GM23338 (cell line): ENCODE results near the gene CSF1R. TPM values are rescaled to one million over a fixed set of nuclear protein-coding genes. Genes with fewer than 3 reads are reported as not detected.

Experiments used
- ATAC-seq: fragments of 200-7000 bp; cut with Tn5 transposase; 3 replicates; pipeline ENCODE4 v1.9.1; 2020
- DNase-seq: peaks from one replicate; pipeline ENCODE4 v3.0.0-alpha.2; 2015; ENCODE audit warnings: low spot score
- H2AFZ ChIP-seq: fragments of 200-600 bp; sonication (generic); 2 replicates; pipeline ENCODE4 v1.8.0; 2016; ENCODE audit warnings: antibody characterized with exemption, mild to moderate bottlenecking, moderate library complexity
- H3F3A ChIP-seq: fragments of 200-600 bp; sonication (generic); replicated peaks from 2 replicates; pipeline ENCODE4 v1.8.0; 2017; ENCODE audit warnings: antibody characterized with exemption, mixed run types, low read depth
- H3K27ac ChIP-seq: fragments of 200-600 bp; sonication (generic); 2 replicates; pipeline ENCODE4 v1.6.1; 2016; ENCODE audit warnings: low read depth
- H3K27me3 ChIP-seq: fragments of 200-600 bp; sonication (generic); 2 replicates; pipeline ENCODE4 v1.8.0; 2016; ENCODE audit warnings: mild to moderate bottlenecking, mixed run types, moderate library complexity; ENCODE audit not compliant: insufficient read depth
- H3K36me3 ChIP-seq: fragments of 200-600 bp; sonication (generic); 2 replicates; pipeline ENCODE4 v1.8.0; 2016; ENCODE audit warnings: mild to moderate bottlenecking; ENCODE audit not compliant: insufficient read depth
- H3K4me1 ChIP-seq: fragments of 200-600 bp; sonication (generic); 2 replicates; pipeline ENCODE4 v1.8.0; 2016; ENCODE audit warnings: mild to moderate bottlenecking, moderate library complexity; ENCODE audit not compliant: insufficient read depth
- H3K4me2 ChIP-seq: fragments of 200-600 bp; sonication (generic); 2 replicates; pipeline ENCODE4 v1.7.1; 2017; ENCODE audit warnings: mixed run types
- H3K4me3 ChIP-seq: fragments of 200-600 bp; sonication (generic); 2 replicates; pipeline ENCODE4 v1.6.1; 2016; ENCODE audit warnings: mixed run types
- H3K79me2 ChIP-seq: fragments of 200-600 bp; sonication (generic); replicated peaks from 2 replicates; pipeline ENCODE4 v1.8.0; 2017; ENCODE audit warnings: mild to moderate bottlenecking; ENCODE audit not compliant: insufficient read depth
- H3K9me2 ChIP-seq: fragments of 200-600 bp; sonication (generic); 2 replicates; pipeline ENCODE4 v1.8.0; 2017; ENCODE audit not compliant: insufficient read depth
- H4K20me1 ChIP-seq: fragments of 200-600 bp; sonication (generic); replicated peaks from 2 replicates; pipeline ENCODE4 v1.8.0; 2017; ENCODE audit warnings: mild to moderate bottlenecking; ENCODE audit not compliant: insufficient read depth
- H3K27ac Mint-ChIP-seq: 2 replicates; pipeline ENCODE4 v1.8.0; 2020; ENCODE audit warnings: inconsistent platforms, mild to moderate bottlenecking, moderate library complexity, mixed read lengths
- H3K27me3 Mint-ChIP-seq: 3 replicates; pipeline ENCODE4 v1.8.0; 2022; ENCODE audit warnings: low read depth, mild to moderate bottlenecking, moderate library complexity, mixed read lengths, inconsistent platforms; ENCODE audit not compliant: insufficient read depth, poor library complexity
- H3K36me3 Mint-ChIP-seq: 3 replicates; pipeline ENCODE4 v1.8.0; 2021; ENCODE audit warnings: low read depth, mild to moderate bottlenecking, inconsistent platforms, moderate library complexity, mixed read lengths
- H3K4me1 Mint-ChIP-seq: 3 replicates; pipeline ENCODE4 v1.8.0; 2020; ENCODE audit warnings: mild to moderate bottlenecking, inconsistent platforms, mixed read lengths
- H3K4me3 Mint-ChIP-seq: 3 replicates; pipeline ENCODE4 v1.8.0; 2021; ENCODE audit warnings: moderate library complexity, mild to moderate bottlenecking, inconsistent platforms, mixed read lengths
- H3K9me3 Mint-ChIP-seq: 3 replicates; pipeline ENCODE4 v1.8.0; 2020; ENCODE audit warnings: moderate library complexity, mild to moderate bottlenecking, inconsistent platforms, mixed read lengths
- CREB1 ChIP-seq: fragments of 250-450 bp; sonication (Bioruptor Pico); IDR thresholded peaks from 2 replicates; pipeline ENCODE4 v1.5.0; 2020; ENCODE audit warnings: low read depth, mild to moderate bottlenecking, moderate library complexity
- ETS1 ChIP-seq: IDR thresholded peaks from 2 replicates; pipeline ENCODE4 v1.6.1; 2016; ENCODE audit warnings: antibody characterized with exemption
- EZH2 ChIP-seq: fragments of 200-600 bp; sonication (generic); IDR thresholded peaks from one replicate; pipeline ENCODE4 v1.8.0; 2017; ENCODE audit warnings: antibody characterized with exemption, mild to moderate bottlenecking, low read depth; ENCODE audit not compliant: unreplicated experiment
- JUNB ChIP-seq: IDR thresholded peaks from one replicate; pipeline ENCODE4 v1.6.1; 2016; ENCODE audit warnings: antibody characterized with exemption; ENCODE audit not compliant: unreplicated experiment
- NANOG ChIP-seq: IDR thresholded peaks from 2 replicates; pipeline ENCODE4 v1.6.1; 2016; ENCODE audit warnings: antibody characterized with exemption, borderline replicate concordance
- POLR2AphosphoS5 ChIP-seq: IDR thresholded peaks from 2 replicates; pipeline ENCODE4 v1.6.1; 2016; ENCODE audit warnings: antibody characterized with exemption, low read depth
- REST ChIP-seq: IDR thresholded peaks from one replicate; pipeline ENCODE4 v1.6.1; 2018; ENCODE audit warnings: antibody characterized with exemption; ENCODE audit not compliant: unreplicated experiment
- STAT1 ChIP-seq: IDR thresholded peaks from one replicate; pipeline ENCODE4 v1.6.1; 2016; ENCODE audit warnings: antibody characterized with exemption; ENCODE audit not compliant: unreplicated experiment
- ZNF462 ChIP-seq: fragments of 250-450 bp; sonication (Bioruptor Pico); IDR thresholded peaks from 2 replicates; pipeline ENCODE4 v1.5.0; 2020; ENCODE audit warnings: mild to moderate bottlenecking, moderate library complexity
- polyA plus RNA-seq: library from polyadenylated mRNA; unstranded; fragments of >200 nt; fragmentation: Nextera tagmentation; extraction: Ambion mirVana; gene quantifications from 2 replicates; pipeline ENCODE4 v1.2.1, GENCODE V29; 2016
- total RNA-seq: library from RNA; depleted of rRNA; stranded (reverse); fragments of >200 nt; shearing (Covaris generic); gene quantifications from 2 replicates; pipeline ENCODE4 v1.2.3, GENCODE V29; 2014

The CSF1R gene
- total and polyA plus RNA-seq, 2 experiments from 2014 or later = 0.21 TPM; not detected in 1

GRCh38 chr5:150024346-150024984, 61.9 kb downstream of the CSF1R start (continued):
- TF ChIP-seq ZNF462 (CRISPR knock-in tag) (no peak), EZH2 (no peak), NANOG (no peak), POLR2AphosphoS5 (no peak), STAT1 (no peak), JUNB (no peak)

GRCh38 chr5:150023136-150023535, 63.2 kb downstream of the CSF1R start:
- Mint-ChIP-seq H3K4me1 (peaks cover 25% of the 10 kb centered on the region), H3K27me3 (peaks cover 4% of the 10 kb centered on the region), H3K9me3 (no peaks in the 10 kb centered on the region), H3K4me3 (no peak overlapping the region), H3K36me3 (peaks cover 70% of the 10 kb centered on the region), H3K27ac (no peak overlapping the region)
- Histone ChIP-seq H3K27ac (no peak overlapping the region), H3K36me3 (peaks cover 46% of the 10 kb centered on the region), H3K4me1 (no peaks in the 10 kb centered on the region; the same call in 1 of the 2 replicates), H3K27me3 (no peaks in the 10 kb centered on the region), H4K20me1 (no peaks in the 10 kb centered on the region; the same call in 1 of the 2 replicates), H3F3A (0 out of 2 replicates have a peak, but pooled peaks cover 2% of the 10 kb centered on the region), H3K79me2 (no peaks in the 10 kb centered on the region; the same call in 1 of the 2 replicates), H3K4me3 (no peak overlapping the region), H3K4me2 (no peak overlapping the region), H2AFZ (no peak overlapping the region), H3K9me2 (no peaks in the 10 kb centered on the region)
- no peak for DNase-seq
- TF ChIP-seq STAT1 (no peak), CREB1 (CRISPR knock-in tag) (no peak), ETS1 (no peak), EZH2 (no peak), REST (no peak), POLR2AphosphoS5 (no peak)
- no peak for ATAC-seq
